HK-2 (cell line): ENCODE results near the gene ARMC7.
"Not testable (repeated sequence)": the region's sequence is repeated elsewhere in the genome, so short reads cannot be mapped to it uniquely, and the experiment has no call there.

Experiments used
- DNase-seq: peaks from one replicate; pipeline ENCODE4 v3.0.0-alpha.2; 2018; ENCODE audit not compliant: unreplicated experiment

ARMC7 gene

GRCh38 chr17:75102385-75102821, 7.4 kb upstream of the ARMC7 start:
- no peak for DNase-seq

- DNase-seq, result no peak
Measured at GRCh38 chr17:75103601-75104554, 5.9 kb upstream of the ARMC7 start.

- no peak for DNase-seq
Measured at GRCh38 chr17:75105126-75106080, 4.4 kb upstream of the ARMC7 start.

GRCh38 chr17:75108193-75108592, 1.6 kb upstream of the ARMC7 start:
- no peak for DNase-seq

- DNase-seq, result no peak
Measured at GRCh38 chr17:75109046-75109406, 743 bp upstream of the ARMC7 start.

- DNase-seq, result no peak
Measured at GRCh38 chr17:75110234-75110937, 617 bp downstream of the ARMC7 start.

- DNase-seq, result no peak
Measured at GRCh38 chr17:75111777-75112335, 2.1 kb downstream of the ARMC7 start.

- DNase-seq, result peak; percentile 85
Measured at GRCh38 chr17:75113798-75114551, 4.2 kb downstream of the ARMC7 start.

GRCh38 chr17:75114552-75115314, 5.0 kb downstream of the ARMC7 start:
- no peak for DNase-seq

GRCh38 chr17:75115555-75115954, 5.8 kb downstream of the ARMC7 start:
- no peak for DNase-seq

GRCh38 chr17:75116737-75117136, 7.0 kb downstream of the ARMC7 start:
- DNase-seq, result no peak

GRCh38 chr17:75118307-75118706, 8.5 kb downstream of the ARMC7 start:
- DNase-seq, result no peak

- peak; percentile 94 for DNase-seq
Measured at GRCh38 chr17:75124041-75124818, 14.5 kb downstream of the ARMC7 start.

- DNase-seq, result no peak
Measured at GRCh38 chr17:75124819-75125162, 15.0 kb downstream of the ARMC7 start.

GRCh38 chr17:75125984-75126383, 16.2 kb downstream of the ARMC7 start:
- DNase-seq, result no peak

GRCh38 chr17:75126954-75127353, 17.2 kb downstream of the ARMC7 start:
- DNase-seq, result no peak

- not testable (repeated sequence) for DNase-seq
Measured at GRCh38 chr17:75127936-75128335, 18.2 kb downstream of the ARMC7 start.

- no peak for DNase-seq
Measured at GRCh38 chr17:75128694-75129505, 19.1 kb downstream of the ARMC7 start.
